ENCODE measurements around the gene KNL1.

Gene KNL1

GRCh38 chr15:40696228-40696627, 102.2 kb downstream of the KNL1 start:
- TF ChIP-seq, protein P1, sequence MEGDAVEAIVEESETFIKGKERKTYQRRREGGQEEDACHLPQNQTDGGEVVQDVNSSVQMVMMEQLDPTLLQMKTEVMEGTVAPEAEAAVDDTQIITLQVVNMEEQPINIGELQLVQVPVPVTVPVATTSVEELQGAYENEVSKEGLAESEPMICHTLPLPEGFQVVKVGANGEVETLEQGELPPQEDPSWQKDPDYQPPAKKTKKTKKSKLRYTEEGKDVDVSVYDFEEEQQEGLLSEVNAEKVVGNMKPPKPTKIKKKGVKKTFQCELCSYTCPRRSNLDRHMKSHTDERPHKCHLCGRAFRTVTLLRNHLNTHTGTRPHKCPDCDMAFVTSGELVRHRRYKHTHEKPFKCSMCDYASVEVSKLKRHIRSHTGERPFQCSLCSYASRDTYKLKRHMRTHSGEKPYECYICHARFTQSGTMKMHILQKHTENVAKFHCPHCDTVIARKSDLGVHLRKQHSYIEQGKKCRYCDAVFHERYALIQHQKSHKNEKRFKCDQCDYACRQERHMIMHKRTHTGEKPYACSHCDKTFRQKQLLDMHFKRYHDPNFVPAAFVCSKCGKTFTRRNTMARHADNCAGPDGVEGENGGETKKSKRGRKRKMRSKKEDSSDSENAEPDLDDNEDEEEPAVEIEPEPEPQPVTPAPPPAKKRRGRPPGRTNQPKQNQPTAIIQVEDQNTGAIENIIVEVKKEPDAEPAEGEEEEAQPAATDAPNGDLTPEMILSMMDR (conservative IDR thresholded peaks at IDR 0.05; ENCODE audit: low read depth, low read length), result no peak
- peak overlapping the region; percentile 98 for H3K4me3 ChIP-seq (ENCODE audit: low read depth, low read length)
- DNase-seq (ENCODE audit: low read depth), result no peak

DNA sequence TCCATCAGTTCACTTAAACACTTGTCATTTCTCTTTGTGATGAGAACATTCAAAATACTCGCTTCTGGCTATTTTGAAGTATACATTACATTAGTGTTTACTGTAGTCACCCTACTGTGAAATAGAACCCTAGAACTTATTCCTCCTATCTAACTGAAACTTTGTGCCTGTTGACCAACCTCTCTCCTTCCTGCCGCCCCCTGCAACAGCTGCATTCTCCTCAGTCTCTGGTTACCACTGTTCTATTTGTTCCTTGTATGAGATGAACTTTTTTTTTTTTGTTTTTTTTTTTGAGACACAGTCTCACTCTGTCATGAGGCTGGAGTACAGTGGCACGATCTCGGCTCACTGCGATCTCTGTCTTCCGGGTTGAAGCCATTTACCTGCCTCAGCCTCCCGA, 103.9 kb downstream of the KNL1 start:
- no peak for DNase-seq (ENCODE audit: low read depth)
- TF ChIP-seq, protein P1 (conservative IDR thresholded peaks at IDR 0.05; ENCODE audit: low read depth, low read length), result no peak
- no peak overlapping the region for H3K4me3 ChIP-seq (ENCODE audit: low read depth, low read length)

- TF ChIP-seq, protein P1 (conservative IDR thresholded peaks at IDR 0.05; ENCODE audit: low read depth, low read length), result peak; percentile 44
Observed at GRCh38 chr15:40702077-40702476, 108.0 kb downstream of the KNL1 start.

GRCh38 chr15:40706121-40706520, 112.1 kb downstream of the KNL1 start:
- H3K4me3 ChIP-seq (ENCODE audit: low read depth, low read length), result no peak overlapping the region
- TF ChIP-seq, protein P1 (conservative IDR thresholded peaks at IDR 0.05; ENCODE audit: low read depth, low read length), result no peak
- DNase-seq (ENCODE audit: low read depth), result no peak

More at GRCh38 chr15:40702077-40702476, 108.0 kb downstream of the KNL1 start:
- peak; percentile 61 for DNase-seq (ENCODE audit: low read depth)
- H3K4me3 ChIP-seq (ENCODE audit: low read depth, low read length), result no peak overlapping the region
